ENCODE results near the gene ANXA8.

DNA sequence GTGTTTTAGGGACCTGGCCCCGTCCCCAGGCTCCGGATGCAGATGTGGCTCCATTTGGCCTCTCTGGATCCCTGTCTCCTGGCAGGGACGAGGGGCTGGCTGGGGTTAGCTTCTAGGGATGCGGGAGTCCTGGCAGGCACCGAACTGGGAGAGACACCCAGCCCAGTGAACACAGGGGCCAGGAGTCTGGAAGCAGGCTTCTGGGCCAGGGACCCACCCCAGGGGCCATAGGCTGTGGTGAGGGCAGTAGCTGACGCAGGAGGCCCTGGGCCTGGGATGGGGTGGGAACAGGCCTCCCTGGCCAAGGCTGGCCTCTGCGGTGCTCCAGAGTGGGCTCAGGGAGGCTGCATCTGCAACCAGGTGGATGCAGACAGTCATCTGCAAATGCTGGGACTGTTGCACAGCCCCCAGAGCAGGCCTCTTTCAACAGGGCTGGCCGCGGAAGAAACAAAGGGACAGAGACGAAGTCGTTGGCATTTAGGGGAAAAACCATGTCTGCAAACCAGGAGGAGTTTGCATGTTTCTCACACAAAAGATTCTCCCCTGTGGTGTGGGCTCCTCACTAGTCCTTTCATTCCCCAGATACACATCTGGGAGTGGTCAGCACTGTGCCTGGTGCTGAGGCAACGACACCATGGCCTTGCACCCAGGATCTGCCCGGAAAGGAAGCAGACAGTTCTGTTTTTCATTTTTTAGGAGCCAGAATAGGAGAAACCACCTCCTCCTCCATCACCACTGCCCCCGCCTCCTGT lies 63.4 kb downstream of the ANXA8 start:
- TF ChIP-seq, protein P1, sequence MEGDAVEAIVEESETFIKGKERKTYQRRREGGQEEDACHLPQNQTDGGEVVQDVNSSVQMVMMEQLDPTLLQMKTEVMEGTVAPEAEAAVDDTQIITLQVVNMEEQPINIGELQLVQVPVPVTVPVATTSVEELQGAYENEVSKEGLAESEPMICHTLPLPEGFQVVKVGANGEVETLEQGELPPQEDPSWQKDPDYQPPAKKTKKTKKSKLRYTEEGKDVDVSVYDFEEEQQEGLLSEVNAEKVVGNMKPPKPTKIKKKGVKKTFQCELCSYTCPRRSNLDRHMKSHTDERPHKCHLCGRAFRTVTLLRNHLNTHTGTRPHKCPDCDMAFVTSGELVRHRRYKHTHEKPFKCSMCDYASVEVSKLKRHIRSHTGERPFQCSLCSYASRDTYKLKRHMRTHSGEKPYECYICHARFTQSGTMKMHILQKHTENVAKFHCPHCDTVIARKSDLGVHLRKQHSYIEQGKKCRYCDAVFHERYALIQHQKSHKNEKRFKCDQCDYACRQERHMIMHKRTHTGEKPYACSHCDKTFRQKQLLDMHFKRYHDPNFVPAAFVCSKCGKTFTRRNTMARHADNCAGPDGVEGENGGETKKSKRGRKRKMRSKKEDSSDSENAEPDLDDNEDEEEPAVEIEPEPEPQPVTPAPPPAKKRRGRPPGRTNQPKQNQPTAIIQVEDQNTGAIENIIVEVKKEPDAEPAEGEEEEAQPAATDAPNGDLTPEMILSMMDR (conservative IDR thresholded peaks at IDR 0.05; ENCODE audit: low read depth, low read length): no peak
- TF ChIP-seq EZH2 (IDR thresholded peaks at IDR 0.05; ENCODE audit: low read length, unreplicated experiment) (no peak), EZH2phosphoT487 (IDR thresholded peaks at IDR 0.05; ENCODE audit: borderline replicate concordance, low read length) (no peak)
